Right lung (tissue), 10 donors: ENCODE results near the gene KRT5. TPM values are rescaled to one million over a fixed set of nuclear protein-coding genes. Genes with fewer than 3 reads are reported as not detected.

Experiments
- DNase-seq, 2 donors: peaks; one replicate each; pipeline ENCODE4 v3.0.0-alpha.2; 2013
- long read RNA-seq, 8 donors: transcript quantifications; one replicate each; lab custom pipeline, GENCODE V29; 2026
- polyA plus RNA-seq, 5 donors: library from polyadenylated mRNA; unstranded; fragments of 120-200 nt; gene quantifications; one replicate each; pipeline versions ENCODE4 v1.2.1 to v1.2.3, GENCODE V29; 2013; ENCODE audit warnings: inconsistent platforms in 1 of 5, low replicate concordance in 1 of 5; ENCODE audit not compliant: insufficient read length in 5 of 5, insufficient read depth in 1 of 5

Gene KRT5
- 1 to 10 TPM in 1 of 5 donors, under 1 TPM in 4; 0.29 to 1.0 (median 0.47) TPM for polyA plus RNA-seq
- long read RNA-seq, donor 1 = 0 reads
- long read RNA-seq, donor 2 = 0 reads
- long read RNA-seq, donor 3 = 0 reads
- long read RNA-seq, donor 4 = 0 reads
- long read RNA-seq, donor 5 = 0 reads
- long read RNA-seq, donor 6 = 0 reads
- long read RNA-seq, donor 7, partial matches to known transcripts = 0 of 1 reads
- long read RNA-seq, donor 7, other reads (novel, unspliced or antisense) = 0 of 1 reads
- long read RNA-seq, donor 8 = 0 reads

DNA sequence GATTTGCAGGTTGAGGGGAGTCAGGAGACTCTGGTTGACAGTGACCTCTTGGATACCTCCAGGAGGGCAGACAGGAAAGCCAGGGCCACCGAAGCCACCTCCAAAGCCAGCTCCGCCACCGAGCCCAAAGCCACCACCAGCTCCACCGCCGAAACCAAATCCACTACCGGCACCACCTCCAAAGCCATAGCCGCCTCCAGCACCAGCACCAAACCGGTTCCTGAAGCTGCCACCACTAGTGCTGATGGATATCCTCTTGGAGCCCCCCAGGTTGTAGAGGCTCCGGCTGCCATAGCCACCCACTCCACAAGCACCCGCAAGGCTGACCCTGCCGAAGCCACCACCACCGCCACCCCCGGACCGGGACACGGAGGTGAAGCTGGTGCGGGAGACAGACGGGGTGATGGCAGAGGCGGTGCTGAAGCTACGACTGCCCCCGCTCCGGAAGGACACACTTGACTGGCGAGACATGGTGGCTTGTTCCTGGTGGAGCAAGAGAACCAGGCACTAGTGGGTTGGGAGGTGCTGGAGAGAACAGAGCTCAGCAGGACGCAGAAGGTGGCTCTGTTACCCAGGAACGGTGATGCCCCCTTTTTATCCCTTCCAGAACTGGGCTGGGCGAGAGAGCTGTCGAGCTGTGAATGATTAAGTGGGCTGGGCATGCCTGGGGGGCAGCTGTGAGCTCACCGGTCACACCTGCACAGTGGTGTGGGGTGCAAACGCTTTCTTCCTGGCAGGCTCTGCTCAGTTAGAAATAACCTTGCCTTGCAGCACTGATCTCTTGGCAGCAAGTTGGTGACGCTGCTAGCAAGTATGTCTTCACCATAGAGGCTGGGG lies at the start of gene KRT5:
KRT5 (minus strand) TSS at position 569 of the 837 bp plus-strand sequence; CDS start at position 471, 98 bp downstream.
- DNase-seq = no peak

DNA sequence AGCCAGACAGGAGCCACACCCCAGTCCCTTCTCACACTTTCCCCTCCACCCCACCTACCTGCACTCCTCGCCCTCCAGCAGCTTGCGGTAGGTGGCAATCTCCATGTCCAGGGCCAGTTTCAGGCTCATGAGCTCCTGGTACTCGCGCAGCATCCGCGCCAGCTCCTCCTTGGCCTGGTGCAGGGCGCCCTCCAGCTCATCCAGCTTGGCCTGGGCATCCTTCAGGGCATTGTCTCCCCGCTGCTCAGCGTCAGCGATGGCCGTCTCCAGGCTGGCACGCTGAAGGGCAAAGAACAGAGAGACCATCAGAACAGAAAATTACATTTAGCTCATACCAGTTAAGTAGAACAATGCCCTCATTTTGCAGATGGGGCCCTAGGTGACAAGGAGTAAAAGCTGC lies 47.9 kb upstream of the KRT5 start:
- no peak for DNase-seq

DNA sequence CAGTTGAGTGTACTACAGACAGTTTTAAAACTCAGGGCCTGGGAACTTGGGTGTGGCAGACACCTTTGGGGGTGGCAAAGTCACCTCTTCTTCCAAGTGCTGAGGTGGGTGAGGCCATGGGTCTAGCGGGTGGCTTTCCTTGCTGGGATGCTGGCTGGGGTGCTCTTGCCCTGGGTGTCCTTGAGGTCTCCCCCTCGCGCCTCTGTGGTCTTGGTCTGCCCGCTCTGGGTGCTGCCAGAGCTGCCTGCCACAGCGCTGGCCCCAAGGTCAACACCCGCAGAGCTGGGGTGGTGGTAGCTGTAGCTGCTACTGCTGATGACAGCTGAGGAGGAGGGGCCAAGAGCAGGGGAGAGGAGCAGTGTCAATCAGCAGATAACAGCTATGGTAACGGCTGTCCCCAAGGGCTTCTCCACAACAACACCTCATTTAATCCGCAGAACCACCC lies 46.7 kb upstream of the KRT5 start:
- no peak for DNase-seq

DNA sequence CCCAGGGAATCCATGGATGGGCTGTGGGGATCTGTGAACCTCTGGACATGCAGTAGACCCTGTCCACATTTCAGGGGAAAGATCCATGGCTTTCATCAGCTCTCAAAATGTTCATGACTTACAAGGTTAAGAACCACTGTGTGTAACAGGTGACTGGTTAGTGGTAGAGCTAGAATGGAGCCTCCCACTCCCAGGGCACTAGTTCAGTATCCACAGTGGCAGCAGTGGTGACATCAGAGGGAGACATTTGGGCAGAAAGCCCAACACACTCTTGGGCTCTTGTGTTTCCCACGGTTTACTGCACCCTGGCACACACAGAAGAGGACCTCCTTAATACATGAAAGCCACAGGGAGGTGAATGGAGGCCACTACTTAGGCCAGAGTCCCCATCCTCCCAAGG lies 44.4 kb upstream of the KRT5 start:
- DNase-seq = no peak

DNA sequence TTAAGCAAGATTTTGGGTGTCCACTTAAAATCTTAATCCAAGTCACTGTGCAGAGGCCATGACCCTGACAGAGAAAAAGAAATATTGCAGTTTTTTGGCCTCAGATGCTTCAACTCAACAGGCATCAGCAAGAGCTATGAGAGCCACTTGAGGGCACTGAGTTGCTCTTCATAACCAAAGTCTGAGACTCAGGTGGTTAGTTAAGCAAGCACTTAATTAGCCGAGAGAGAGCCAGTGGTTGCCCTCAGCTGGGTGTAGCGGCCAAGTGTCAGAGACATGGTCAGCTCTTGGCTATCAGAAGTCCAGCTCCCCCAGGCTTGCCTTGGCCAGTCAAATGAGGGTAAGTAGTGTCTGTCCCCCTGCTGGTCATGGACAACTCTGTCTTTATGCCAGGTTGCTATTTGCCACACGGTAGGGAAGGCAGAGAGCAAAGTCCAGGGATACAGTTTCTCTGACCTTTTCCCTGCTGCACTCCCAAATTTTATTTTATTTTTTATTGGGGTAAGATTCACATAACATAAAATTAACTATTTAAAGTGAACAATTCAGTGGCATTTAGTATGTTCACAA lies 41.8 kb upstream of the KRT5 start:
- DNase-seq = no peak

DNA sequence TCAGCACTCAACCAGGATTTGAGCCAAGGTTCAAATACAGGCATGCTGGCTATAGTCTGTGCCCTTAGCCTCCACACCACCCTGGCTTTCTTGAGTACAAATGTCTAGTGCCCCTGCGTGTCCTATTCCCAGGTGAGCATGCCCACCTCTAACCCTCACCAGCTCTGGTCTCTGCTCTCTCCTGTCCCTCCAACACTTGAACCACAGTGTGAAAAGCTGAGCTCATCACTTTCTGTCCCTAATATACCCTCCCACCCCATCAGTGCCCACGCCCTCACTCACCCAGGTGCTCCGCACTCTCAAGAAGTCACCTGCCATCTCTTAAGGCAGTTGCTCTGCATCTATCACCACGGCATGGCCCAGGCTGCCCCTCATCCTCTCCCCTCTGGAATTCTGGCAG lies 39.8 kb upstream of the KRT5 start:
- no peak for DNase-seq

DNA sequence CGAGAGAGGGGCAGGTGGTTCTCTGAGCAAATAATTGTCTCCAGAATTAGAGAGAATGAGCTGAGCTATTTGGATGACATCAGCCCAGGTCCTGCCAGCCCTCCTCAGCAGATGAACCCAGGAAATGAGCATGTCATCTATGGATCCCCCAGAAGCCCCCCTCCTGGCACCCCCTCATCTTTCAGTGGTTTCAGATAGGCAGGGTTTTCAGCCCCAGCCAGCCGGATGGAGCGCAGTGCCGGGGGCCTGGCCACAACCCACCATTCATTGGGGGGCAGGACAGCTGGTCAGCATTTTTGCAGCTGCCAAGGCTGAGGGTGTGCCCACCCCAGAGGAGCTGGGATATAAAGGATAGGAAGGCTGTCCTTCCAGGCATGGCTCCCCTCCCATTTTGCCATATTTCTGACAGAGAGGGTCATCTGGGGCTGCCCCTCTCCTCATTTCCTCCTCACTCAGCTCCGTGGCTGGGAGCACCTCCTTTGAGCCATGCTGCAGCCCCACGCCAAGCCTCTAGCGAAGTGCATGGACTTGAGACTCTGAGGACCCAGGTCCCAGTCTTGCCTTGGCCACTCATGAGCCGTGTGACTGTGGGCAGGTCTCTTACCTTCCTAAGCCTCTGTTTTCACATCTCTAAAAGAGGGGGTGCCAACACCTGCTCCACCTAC lies 38.7 kb upstream of the KRT5 start:
- DNase-seq = no peak

DNA sequence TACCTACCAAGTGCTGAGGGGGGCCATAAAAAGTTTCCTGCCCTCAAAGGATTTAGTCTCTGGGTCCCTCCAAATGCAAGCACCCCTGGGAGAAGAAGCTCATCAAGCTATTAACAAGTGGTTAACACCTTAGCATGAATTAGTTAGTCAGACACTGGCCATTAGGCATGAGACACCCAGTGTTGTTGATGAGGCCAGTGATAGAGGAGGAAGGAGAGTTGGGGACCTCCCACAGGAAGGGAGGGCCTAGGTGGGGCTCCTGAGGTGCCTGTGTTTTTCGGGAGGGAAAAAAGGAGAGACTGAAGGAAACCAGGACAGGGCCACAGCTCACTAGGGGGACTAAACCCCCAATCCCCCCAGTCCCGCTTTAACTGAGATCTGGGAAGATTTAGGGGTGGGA lies 37.3 kb upstream of the KRT5 start:
- no peak for DNase-seq

DNA sequence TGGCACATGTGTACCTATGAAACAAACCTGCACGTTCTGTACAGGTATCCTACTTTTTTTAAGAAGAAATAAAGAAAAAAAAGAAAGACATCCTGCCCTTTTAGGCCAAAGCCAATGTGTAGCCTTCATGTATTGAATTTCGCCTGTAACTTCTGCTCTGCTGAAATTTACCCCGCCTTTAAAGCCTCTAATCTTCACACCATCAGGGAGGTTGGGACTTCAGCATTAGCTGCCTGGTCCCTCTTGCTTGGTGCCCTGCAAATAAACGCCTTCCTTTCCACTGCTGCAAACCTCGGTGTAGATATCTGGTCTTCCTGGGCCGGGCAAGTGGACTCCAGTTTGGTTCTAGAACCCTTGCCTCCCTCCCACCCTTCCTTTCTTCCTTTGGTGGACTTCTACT lies 35.4 kb upstream of the KRT5 start:
- no peak for DNase-seq

DNA sequence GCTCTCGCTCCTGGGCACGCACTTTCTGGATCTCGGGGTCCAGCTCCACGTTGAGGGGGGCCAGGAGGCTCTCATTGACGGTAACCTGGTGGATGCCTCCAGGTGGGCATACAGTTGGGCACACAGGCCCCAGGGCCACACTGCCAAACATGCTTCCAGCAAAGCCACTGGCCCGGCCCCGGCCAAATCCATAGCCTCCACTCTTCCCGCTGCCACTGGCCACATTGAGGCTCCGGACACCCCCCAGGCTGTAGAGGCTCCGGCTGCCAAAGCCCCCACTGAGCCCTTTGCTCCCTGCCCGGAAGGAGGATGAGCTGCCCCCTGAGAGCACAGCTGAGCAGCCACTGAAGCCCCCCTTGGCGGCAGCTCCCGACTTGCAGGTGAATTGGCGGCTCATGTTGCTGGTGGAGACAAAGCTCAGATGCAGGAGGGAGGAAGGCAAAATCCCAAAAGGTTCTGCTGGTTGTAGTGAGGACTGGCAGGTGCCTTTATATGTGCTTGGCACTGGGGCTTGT lies 32.5 kb upstream of the KRT5 start, which contains the start of gene KRT71:
KRT71 (minus strand) TSS at position 465 of the 515 bp plus-strand sequence; CDS start at position 397, 68 bp downstream.
- no peak for DNase-seq

DNA sequence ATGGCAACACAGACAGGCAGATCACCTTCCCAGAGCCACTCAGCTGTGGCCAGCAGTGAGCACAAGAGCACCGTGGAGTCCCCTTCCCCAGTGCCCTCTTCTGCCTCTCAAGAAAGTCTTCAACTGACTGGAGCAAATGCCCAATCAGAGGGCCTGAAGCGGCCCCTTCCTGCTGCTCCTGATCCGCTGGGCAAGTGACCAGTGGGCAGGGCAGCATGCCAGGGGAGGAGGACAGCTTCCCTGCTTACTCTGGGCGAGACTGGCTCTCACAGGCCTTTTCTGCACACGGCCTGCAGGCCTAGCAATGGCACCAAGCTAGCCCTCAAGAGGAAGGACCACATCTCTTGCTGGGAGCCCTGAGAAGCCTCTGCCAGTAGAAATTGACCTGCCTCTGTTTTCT lies 31.9 kb upstream of the KRT5 start:
- DNase-seq = no peak

DNA sequence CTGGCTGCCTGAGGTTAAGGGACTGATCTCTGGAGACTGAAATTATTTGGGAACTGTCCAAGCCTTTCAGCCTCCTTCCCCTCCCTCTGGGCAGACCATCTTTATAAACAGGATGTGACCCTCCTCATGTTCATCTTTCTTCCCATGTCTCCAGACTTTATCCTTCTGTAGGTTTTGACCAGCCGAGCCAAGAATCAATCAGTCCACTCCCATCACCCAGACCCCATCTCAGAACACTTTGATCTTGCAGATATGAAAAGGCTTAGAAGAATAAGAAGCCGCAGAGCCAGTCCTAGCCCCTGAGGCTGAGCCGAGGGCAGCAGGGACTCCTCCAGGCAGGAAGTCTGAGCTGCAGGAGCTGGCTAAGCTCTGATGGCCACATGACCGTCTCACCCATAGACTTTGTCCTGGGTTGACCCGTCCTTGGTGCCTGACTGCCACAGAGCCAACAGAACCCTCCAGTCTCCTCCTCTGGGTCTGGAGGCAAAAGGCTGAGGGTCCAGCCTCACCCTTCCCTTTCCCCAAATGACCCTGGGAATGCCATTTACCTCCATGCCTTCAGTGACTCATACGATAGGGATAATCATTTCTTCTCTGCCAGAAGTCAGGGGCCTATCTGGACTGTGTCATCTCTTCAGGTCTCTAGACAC lies 31.1 kb upstream of the KRT5 start:
- DNase-seq = peak; percentile 22 to 24

DNA sequence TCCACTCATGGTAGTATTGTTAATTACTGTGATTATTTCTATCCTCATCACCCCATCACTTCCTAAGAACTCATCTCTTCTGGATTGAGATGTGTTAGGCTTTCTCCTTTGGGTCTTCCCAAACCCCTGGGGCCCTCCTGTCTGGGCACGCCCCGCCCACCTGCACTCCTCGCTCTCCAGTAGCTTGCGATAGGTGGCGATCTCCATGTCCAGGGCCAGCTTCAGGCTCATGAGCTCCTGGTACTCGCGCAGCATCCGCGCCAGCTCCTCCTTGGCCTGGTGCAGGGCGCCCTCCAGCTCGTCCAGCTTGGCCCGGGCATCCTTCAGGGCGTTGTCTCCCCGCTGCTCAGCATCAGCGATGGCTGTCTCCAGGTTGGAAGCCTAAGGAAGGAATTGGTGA lies 25.9 kb upstream of the KRT5 start:
- DNase-seq = no peak

DNA sequence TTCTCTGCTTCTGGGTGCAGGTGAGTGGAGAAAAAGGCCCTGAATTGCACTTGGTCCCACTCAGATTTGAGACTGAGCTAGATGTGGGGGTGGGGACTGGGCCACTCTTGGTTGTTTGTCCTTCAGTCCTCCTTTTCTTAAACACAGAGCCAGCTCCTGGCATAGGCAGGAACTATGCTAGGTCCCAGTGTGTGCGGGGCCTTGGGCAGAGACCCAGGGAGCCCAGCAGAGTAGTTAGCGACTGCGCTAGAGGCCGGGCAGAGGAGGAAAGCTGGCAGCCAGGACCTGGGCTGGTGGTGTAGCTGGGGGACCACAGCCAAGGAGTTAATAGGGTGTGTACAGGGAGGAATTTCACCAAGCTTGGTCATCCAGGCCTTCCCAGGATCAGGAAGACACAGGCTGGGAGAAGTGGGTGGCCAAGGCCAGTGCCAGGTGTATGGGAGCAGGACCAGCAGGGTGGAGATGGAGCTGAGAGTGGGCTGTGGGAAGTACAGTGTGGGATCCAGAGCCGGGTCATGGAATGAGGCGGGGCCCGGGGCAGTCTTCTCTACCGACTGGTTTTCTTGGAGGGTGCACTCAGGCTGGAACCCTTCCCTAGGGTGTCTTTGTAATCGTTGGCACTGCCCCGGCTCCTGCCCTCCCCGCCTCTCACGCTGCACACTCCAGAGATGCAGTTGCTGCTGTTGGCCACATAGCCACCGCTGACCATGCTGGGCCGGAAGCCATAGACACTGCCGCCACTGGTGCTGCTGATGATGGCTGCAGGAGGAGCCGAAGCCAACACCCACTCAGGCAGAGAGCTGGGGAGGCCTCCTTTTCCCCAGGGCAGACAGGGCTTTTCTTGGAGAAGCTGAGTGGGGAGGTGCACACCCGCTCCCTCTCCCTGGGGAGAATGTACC lies 24.0 kb upstream of the KRT5 start:
- no peak for DNase-seq

DNA sequence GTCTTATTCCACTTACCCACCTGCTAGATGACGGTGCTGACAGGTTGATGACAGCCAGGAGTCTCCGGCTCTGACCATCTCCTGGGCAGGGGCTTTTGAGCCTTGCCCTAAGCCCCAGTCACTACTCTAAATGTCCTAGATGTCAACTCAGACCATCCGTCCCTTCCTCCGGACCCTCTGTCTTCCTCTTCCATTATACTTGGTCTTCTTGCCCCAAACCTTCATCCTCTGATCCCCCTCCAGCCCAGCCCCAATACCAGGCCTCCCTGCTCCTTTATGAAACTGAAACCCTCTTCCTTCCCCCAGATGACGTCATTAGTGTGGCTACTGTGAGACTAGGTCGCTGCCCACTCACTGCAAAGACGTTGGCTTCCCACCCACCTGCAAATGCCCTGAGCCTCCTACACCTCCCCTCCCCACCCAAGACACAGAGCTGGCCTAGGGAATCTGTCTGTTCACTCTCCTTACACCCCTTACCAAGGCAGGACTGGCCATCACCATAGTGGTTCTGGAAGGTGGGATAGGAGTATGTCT lies 22.7 kb upstream of the KRT5 start:
- DNase-seq = no peak

DNA sequence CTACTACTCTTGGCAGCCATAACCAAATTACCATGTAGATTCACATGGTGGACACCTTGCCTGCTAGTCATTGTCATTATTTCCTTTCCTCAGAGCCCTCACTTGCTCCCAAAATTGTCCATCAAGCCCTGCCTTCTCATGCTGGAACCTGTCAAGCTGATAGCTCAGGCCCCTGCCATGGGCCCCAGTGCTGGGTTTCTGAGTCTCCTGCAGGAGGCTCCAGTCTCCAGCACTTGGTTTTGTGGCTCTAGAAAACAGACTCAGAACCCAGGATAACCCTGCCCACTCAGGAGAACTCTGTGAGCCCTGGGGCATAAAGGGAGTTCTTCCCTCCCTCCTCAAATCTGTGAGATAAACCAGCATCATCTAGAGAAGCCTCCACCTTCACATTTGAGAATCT lies 22.0 kb upstream of the KRT5 start:
- DNase-seq = no peak

DNA sequence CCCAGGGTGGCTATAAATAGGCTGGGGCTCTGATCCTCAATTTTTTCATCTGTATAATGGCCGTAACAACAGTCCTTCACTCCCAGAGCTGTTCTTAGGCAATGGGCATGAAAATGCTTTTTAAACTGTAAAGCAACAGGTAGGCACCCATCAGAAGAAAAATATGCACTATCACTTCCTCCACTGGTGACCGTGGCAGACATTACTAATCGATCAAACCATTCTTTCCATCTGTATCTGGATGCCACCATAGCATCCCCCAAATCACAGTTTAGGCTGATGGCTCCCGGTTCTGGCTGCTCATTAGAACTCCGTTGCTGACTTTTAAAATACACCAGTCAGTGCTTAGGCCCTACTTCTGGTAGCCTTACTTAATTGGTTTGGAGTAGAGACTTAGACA lies 21.5 kb upstream of the KRT5 start:
- no peak for DNase-seq

DNA sequence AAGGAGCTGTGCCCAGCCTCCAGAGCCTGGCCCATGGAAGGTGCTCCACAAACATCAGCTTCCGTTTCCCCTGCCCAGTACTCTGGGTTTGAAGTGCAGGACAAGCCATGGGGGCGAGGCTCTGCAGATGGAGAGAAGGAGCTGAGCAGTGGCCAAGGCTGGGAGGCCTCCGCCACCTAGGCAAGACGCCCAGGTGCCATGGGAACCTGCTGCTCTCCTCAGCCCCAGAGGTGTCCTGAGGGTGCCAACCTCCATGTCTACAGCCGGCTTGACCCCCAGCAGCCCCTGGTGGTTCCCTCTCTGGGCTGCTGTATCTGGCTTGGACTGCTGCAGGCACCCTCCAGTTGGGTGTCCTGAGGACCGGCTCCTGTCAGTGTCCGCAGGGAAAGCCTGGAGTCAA lies 20.3 kb upstream of the KRT5 start:
- DNase-seq = no peak

DNA sequence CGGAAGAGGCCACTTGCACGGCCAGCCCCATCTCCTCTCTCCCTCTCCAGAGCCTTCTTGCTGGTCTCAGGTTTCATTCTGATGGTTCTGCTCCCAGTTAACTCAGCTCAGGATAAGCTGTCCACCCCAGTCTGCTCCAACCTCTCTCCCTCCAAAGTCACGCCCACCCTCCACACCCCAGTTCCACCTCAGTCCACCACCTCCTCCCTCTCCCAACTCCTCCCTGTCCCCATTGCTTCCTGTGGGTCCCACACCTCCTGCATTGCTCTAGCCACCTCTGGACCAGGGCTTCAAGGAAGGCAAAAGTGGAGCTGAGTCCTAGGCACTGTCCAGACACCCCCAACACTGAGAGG lies 19.6 kb upstream of the KRT5 start:
- no peak for DNase-seq
